ENCODE data around the gene UBLCP1.

- TF ChIP-seq SIN3A (IDR thresholded peaks at IDR 0.05; ENCODE audit: borderline replicate concordance, insufficient read depth, low read length) (no peak), TAF1 (IDR thresholded peaks at IDR 0.05; ENCODE audit: borderline replicate concordance, insufficient read depth, low read length) (no peak)
Measured at GRCh38 chr5:159310511-159310910, 47.4 kb downstream of the UBLCP1 start.
